Stimulated activated CD8-positive, alpha-beta memory T cell treated with anti-CD3 and anti-CD28 coated beads, Interleukin-12 subunit alpha, Interleukin-12 subunit beta, amount 100 ng/mL, for 1 hour (primary cell): ENCODE data around the gene SERPINB6.
"Not testable (repeated sequence)": the region's sequence is repeated elsewhere in the genome, so short reads cannot be mapped to it uniquely, and the experiment has no call there.

Source experiments
- DNase-seq: peaks from one replicate; pipeline ENCODE4 v3.0.0-alpha.2; 2020; ENCODE audit warnings: low read depth

SERPINB6 gene

GRCh38 chr6:2938632-2939083, 32.7 kb downstream of the SERPINB6 start:
- no peak for DNase-seq

- no peak for DNase-seq
These were observed 33.2 kb downstream of the SERPINB6 start for GRCh38 chr6:2938004-2938631.

GRCh38 chr6:2937627-2938003, 33.8 kb downstream of the SERPINB6 start:
- DNase-seq = no peak

- no peak for DNase-seq
These were observed 35.6 kb downstream of the SERPINB6 start for GRCh38 chr6:2935566-2936291.

- DNase-seq = no peak
These were observed 37.3 kb downstream of the SERPINB6 start for GRCh38 chr6:2934057-2934456.

- DNase-seq = not testable (repeated sequence)
These were observed 38.5 kb downstream of the SERPINB6 start for GRCh38 chr6:2932911-2933310.

GRCh38 chr6:2931970-2932748, 39.2 kb downstream of the SERPINB6 start:
- DNase-seq = peak; percentile 79

GRCh38 chr6:2931055-2931454, 40.3 kb downstream of the SERPINB6 start:
- no peak for DNase-seq

- not testable (repeated sequence) for DNase-seq
These were observed 43.4 kb downstream of the SERPINB6 start for GRCh38 chr6:2927931-2928330.

- not testable (repeated sequence) for DNase-seq
These were observed 45.3 kb downstream of the SERPINB6 start for GRCh38 chr6:2925842-2926747.

- no peak for DNase-seq
These were observed 49.7 kb downstream of the SERPINB6 start for GRCh38 chr6:2921520-2922115.

GRCh38 chr6:2920671-2921112, 50.7 kb downstream of the SERPINB6 start:
- DNase-seq = no peak

GRCh38 chr6:2919886-2920285, 51.5 kb downstream of the SERPINB6 start:
- no peak for DNase-seq

GRCh38 chr6:2919401-2919800, 52.0 kb downstream of the SERPINB6 start:
- no peak for DNase-seq

GRCh38 chr6:2918936-2919335, 52.4 kb downstream of the SERPINB6 start:
- no peak for DNase-seq

- no peak for DNase-seq
These were observed 53.4 kb downstream of the SERPINB6 start for GRCh38 chr6:2917801-2918445.

- DNase-seq = no peak
These were observed 54.3 kb downstream of the SERPINB6 start for GRCh38 chr6:2917065-2917464.

- no peak for DNase-seq
These were observed 55.0 kb downstream of the SERPINB6 start for GRCh38 chr6:2916158-2916925.

- DNase-seq = no peak
These were observed 56.2 kb downstream of the SERPINB6 start for GRCh38 chr6:2915150-2915549.

- DNase-seq = no peak
These were observed 57.1 kb downstream of the SERPINB6 start for GRCh38 chr6:2914318-2914660.
